Sigmoid colon (tissue), 7 donors: ENCODE results near the gene ZMIZ1. TPM values are rescaled to one million over a fixed set of nuclear protein-coding genes. Genes with fewer than 3 reads are reported as not detected.

Experiments used
- DNase-seq: peaks from one replicate; pipeline ENCODE4 v3.0.0-alpha.2; 2019
- H3K27ac ChIP-seq, 4 donors: fragments of 200-600 bp; sonication (generic); one replicate each; pipeline ENCODE4 v1.5.1; 2016 to 2019; ENCODE audit warnings: mild to moderate bottlenecking in 1 of 4
- H3K27me3 ChIP-seq, 3 donors: fragments of 200-600 bp; sonication (generic); one replicate each; pipeline ENCODE4 v1.5.1; 2019; ENCODE audit warnings: mild to moderate bottlenecking in 1 of 3
- H3K36me3 ChIP-seq, 4 donors: fragments of 200-600 bp; sonication (generic); one replicate each; pipeline ENCODE4 v1.5.1; 2016 to 2019
- H3K4me1 ChIP-seq, 4 donors: fragments of 200-600 bp; sonication (generic); one replicate each; pipeline ENCODE4 v1.5.1; 2017 to 2019
- H3K4me3 ChIP-seq, 4 donors: fragments of 200-600 bp; sonication (generic); one replicate each; pipeline ENCODE4 v1.5.1; 2017 to 2019; ENCODE audit warnings: mild to moderate bottlenecking in 2 of 4, moderate library complexity in 1 of 4
- H3K9me3 ChIP-seq, 4 donors: fragments of 200-600 bp in 3 of 4; sonication (generic) in 3 of 4; one replicate each; pipeline versions ENCODE4 v1.5.1 to v1.6.1; 2013 to 2019
- CTCF ChIP-seq, 4 experiments: fragments of 450-650 bp in 3 of 4; fragments of 200-600 bp in 1 of 4; IDR thresholded peaks; one replicate each; pipeline ENCODE4 v1.5.1; 2016 to 2019; ENCODE audit warnings: antibody characterized with exemption in 4 of 4, mild to moderate bottlenecking in 3 of 4, moderate library complexity in 2 of 4
- EP300 ChIP-seq, 4 donors: sonication (generic); formaldehyde crosslinking; IDR thresholded peaks; one replicate each; pipeline ENCODE4 v1.6.1; 2017; ENCODE audit warnings: antibody characterized with exemption in 4 of 4
- POLR2A ChIP-seq, 2 donors: fragments of 450-650 bp; IDR thresholded peaks; one replicate each; pipeline ENCODE4 v1.6.1; 2016; ENCODE audit warnings: antibody characterized with exemption in 2 of 2, mild to moderate bottlenecking in 2 of 2, moderate library complexity in 2 of 2
- POLR2AphosphoS5 ChIP-seq, 4 donors: sonication (generic); formaldehyde crosslinking; IDR thresholded peaks; one replicate each; pipeline ENCODE4 v1.6.1; 2017; ENCODE audit warnings: antibody characterized with exemption in 4 of 4
- WGBS, 2 donors: extraction: QIAGEN DNeasy Blood & Tissue Kit; methylation state at CpG; one replicate each; pipeline ENCODE4 v1.1.7; 2013; 5-methylcytosine and 5-hydroxymethylcytosine counted together
- intact Hi-C: fragments of 100-400 bp; cut with DNase I; formaldehyde crosslinking; loops from one replicate; pipeline ENCODE4 v1.15.1; 2023
- polyA plus RNA-seq, 3 donors: library from polyadenylated mRNA; stranded (reverse); fragments of 200-250 nt; gene quantifications; one replicate each; pipeline ENCODE4 v1.2.3, GENCODE V29; 2013
- total RNA-seq, 4 donors: library from RNA; depleted of rRNA; stranded (reverse); fragments of >200 nt; gene quantifications; one replicate each; pipeline ENCODE4 v1.1.0, GENCODE V29; 2016
- donor health status: healthy with polysubstance abuse.
- donor health status: Bipolar disorder and iron deficiency.
- donor health status: healthy.

The ZMIZ1 gene
- total and polyA plus RNA-seq, 7 donors: 17.4 to 49.3 (median 31.5) TPM

GRCh38 chr10:79298403-79299244 lies 229.9 kb downstream of the ZMIZ1 start:
- peak; percentile 86 for DNase-seq
- Histone ChIP-seq H3K27ac (peak overlapping the region; percentile 67 to 78 (median 71)), H3K9me3 (no peaks in the 10 kb centered on the region), H3K27me3 (no peaks in the 10 kb centered on the region), H3K36me3 (peaks cover 49 to 100% (median 79%) of the 10 kb centered on the region in 4 donors), H3K4me1 (peaks cover 0 to 38% (median 28%) of the 10 kb centered on the region in 4 donors), H3K4me3 (no peak overlapping the region)
- TF ChIP-seq POLR2A (IDR thresholded peaks at IDR 0.05) (no peak), EP300 (IDR thresholded peaks at IDR 0.05) (no peak), POLR2AphosphoS5 (IDR thresholded peaks at IDR 0.05) (peak in 1 of 4 donors; percentile 55), CTCF (IDR thresholded peaks at IDR 0.05) (no peak)
- WGBS, 2 donors: 86 to 88% methylated on average over 27 of the region's 27 CpGs
- intact Hi-C loops: no loop called here

GRCh38 chr10:79299397-79300241 lies 230.9 kb downstream of the ZMIZ1 start:
- WGBS, 2 donors: 88 to 89% methylated on average over 13 of the region's 13 CpGs
- no peaks in the 10 kb centered on the region for H3K27me3 ChIP-seq
- H3K27ac ChIP-seq: peak overlapping the region; percentile 67 to 78 (median 71)
- TF ChIP-seq CTCF (IDR thresholded peaks at IDR 0.05): no peak
- TF ChIP-seq EP300 (IDR thresholded peaks at IDR 0.05): no peak
- TF ChIP-seq POLR2AphosphoS5 (IDR thresholded peaks at IDR 0.05): peak in 1 of 4 donors; percentile 24
- TF ChIP-seq POLR2A (IDR thresholded peaks at IDR 0.05): no peak
- H3K9me3 ChIP-seq: no peaks in the 10 kb centered on the region
- peaks cover 59 to 100% (median 79%) of the 10 kb centered on the region in 4 donors for H3K36me3 ChIP-seq
- DNase-seq: no peak
- H3K4me3 ChIP-seq: no peak overlapping the region
- intact Hi-C loops: no loop called here
- peaks cover 0 to 32% (median 28%) of the 10 kb centered on the region in 4 donors for H3K4me1 ChIP-seq

- H3K36me3 ChIP-seq: peaks cover 62 to 100% (median 83%) of the 10 kb centered on the region in 4 donors
- WGBS, 2 donors: 95% methylated on average over 24 of the region's 24 CpGs
- H3K27ac ChIP-seq: peak overlapping the region in 2 of 4 donors; percentile 74 to 78
- no peak for DNase-seq
- intact Hi-C loops: no loop called here
- peaks cover 0 to 32% (median 28%) of the 10 kb centered on the region in 4 donors for H3K4me1 ChIP-seq
- TF ChIP-seq CTCF (IDR thresholded peaks at IDR 0.05) (no peak), POLR2A (IDR thresholded peaks at IDR 0.05) (no peak)
- no peaks in the 10 kb centered on the region for H3K27me3 ChIP-seq
- no peaks in the 10 kb centered on the region for H3K9me3 ChIP-seq
- H3K4me3 ChIP-seq: no peak overlapping the region
Observed at GRCh38 chr10:79300711-79301110, 231.9 kb downstream of the ZMIZ1 start.

GRCh38 chr10:79301754-79302530 lies 233.2 kb downstream of the ZMIZ1 start:
- no peak overlapping the region for H3K27ac ChIP-seq
- DNase-seq: no peak
- intact Hi-C loops: no loop called here
- H3K4me1 ChIP-seq: peaks cover 0 to 32% (median 28%) of the 10 kb centered on the region in 4 donors
- WGBS, 2 donors: 88% methylated on average over 19 of the region's 19 CpGs
- H3K9me3 ChIP-seq: no peaks in the 10 kb centered on the region
- TF ChIP-seq CTCF (IDR thresholded peaks at IDR 0.05) (no peak), POLR2A (IDR thresholded peaks at IDR 0.05) (no peak), EP300 (IDR thresholded peaks at IDR 0.05) (no peak), POLR2AphosphoS5 (IDR thresholded peaks at IDR 0.05) (no peak)
- H3K27me3 ChIP-seq: no peaks in the 10 kb centered on the region
- H3K36me3 ChIP-seq: peaks cover 69 to 100% (median 87%) of the 10 kb centered on the region in 4 donors
- no peak overlapping the region for H3K4me3 ChIP-seq
